ENCODE data around the gene KIF13A.

DNA sequence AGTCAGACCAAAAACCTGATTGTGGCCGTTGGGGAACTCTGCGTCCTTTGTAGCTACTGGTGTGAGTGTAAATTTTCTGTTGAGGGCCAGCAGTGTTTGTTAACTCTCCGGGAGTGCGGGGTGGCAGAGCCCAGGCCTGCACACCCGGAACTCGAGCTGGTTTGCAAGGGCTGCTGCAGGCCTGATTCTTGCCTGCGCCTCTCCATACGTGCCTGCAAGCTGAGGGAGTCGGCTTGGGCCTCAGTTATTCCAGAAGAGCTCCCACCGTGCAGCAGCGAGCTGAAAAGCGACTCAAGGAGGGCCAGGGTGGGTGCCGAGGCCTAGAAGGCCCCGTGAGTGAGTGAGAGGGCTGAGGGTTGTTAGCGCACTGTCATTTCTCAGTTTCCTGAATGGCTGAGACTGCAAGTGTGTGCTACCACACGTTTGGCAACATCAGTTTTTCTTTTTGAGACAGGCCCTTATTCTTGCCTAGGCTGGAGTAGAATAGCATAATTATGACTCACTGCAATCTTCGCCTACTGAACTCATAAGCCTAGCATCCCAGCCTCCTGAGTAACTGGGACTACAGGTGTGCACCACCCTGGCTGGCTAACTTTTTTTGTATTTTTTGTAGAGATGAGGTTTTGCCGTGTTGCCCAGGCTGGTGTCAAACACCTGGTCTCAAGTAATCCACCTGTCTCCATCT lies 33.9 kb upstream of the KIF13A start:
- TF ChIP-seq, protein P1, sequence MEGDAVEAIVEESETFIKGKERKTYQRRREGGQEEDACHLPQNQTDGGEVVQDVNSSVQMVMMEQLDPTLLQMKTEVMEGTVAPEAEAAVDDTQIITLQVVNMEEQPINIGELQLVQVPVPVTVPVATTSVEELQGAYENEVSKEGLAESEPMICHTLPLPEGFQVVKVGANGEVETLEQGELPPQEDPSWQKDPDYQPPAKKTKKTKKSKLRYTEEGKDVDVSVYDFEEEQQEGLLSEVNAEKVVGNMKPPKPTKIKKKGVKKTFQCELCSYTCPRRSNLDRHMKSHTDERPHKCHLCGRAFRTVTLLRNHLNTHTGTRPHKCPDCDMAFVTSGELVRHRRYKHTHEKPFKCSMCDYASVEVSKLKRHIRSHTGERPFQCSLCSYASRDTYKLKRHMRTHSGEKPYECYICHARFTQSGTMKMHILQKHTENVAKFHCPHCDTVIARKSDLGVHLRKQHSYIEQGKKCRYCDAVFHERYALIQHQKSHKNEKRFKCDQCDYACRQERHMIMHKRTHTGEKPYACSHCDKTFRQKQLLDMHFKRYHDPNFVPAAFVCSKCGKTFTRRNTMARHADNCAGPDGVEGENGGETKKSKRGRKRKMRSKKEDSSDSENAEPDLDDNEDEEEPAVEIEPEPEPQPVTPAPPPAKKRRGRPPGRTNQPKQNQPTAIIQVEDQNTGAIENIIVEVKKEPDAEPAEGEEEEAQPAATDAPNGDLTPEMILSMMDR (IDR thresholded peaks at IDR 0.05) = no peak
- TF ChIP-seq POLR2A (IDR thresholded peaks at IDR 0.05) = no peak
